WTC11 (cell line): ENCODE results near the gene FGF22. TPM values are rescaled to one million over a fixed set of nuclear protein-coding genes. Genes with fewer than 3 reads are reported as not detected.
A peak's percentile ranks its signal among the peaks of the same experiment; 100 is the strongest.
"Not testable (repeated sequence)": the region's sequence is repeated elsewhere in the genome, so short reads cannot be mapped to it uniquely, and the experiment has no call there.

Experiments
- ATAC-seq: fragments of 200-7000 bp; cut with Tn5 transposase; 2 replicates; pipeline ENCODE4 v1.10.0; 2021; ENCODE audit warnings: mild to moderate bottlenecking, moderate library complexity
- CTCF ChIA-PET: fragments of 300-600 bp; sonication (Branson Sonifier 250); formaldehyde crosslinking; loops from one replicate; lab custom pipeline; 2021; ENCODE audit warnings: antibody characterized with exemption; lab: Charles Lee
- POLR2A ChIA-PET: fragments of 350-600 bp; sonication (Branson Sonifier 250); formaldehyde crosslinking; loops from one replicate; lab custom pipeline; 2021; ENCODE audit warnings: antibody characterized with exemption; lab: Charles Lee
- DNase-seq: peaks from one replicate; pipeline ENCODE4 v3.0.0; 2021; ENCODE audit warnings: low spot score
- H3K27ac Mint-ChIP-seq: 2 replicates; pipeline ENCODE4 v1.8.0; 2021; ENCODE audit warnings: mixed read lengths
- H3K27me3 Mint-ChIP-seq: 2 replicates; pipeline ENCODE4 v1.8.0; 2021; ENCODE audit warnings: low read depth, mild to moderate bottlenecking, moderate library complexity, mixed read lengths
- H3K36me3 Mint-ChIP-seq: 2 replicates; pipeline ENCODE4 v1.8.0; 2021; ENCODE audit warnings: mixed read lengths
- H3K4me1 Mint-ChIP-seq: 2 replicates; pipeline ENCODE4 v1.8.0; 2022; ENCODE audit warnings: mixed read lengths
- H3K4me3 Mint-ChIP-seq: 2 replicates; pipeline ENCODE4 v1.8.0; 2021; ENCODE audit warnings: mild to moderate bottlenecking, moderate library complexity, mixed read lengths
- H3K9me3 Mint-ChIP-seq: 2 replicates; pipeline ENCODE4 v1.8.0; 2021; ENCODE audit warnings: mixed read lengths
- AFF4 ChIP-seq: sonication (generic); formaldehyde crosslinking; IDR thresholded peaks from 2 replicates; pipeline ENCODE4 v1.8.1; 2023; ENCODE audit warnings: mild to moderate bottlenecking, missing genetic modification reagents, borderline replicate concordance
- ATF3 ChIP-seq: sonication (generic); formaldehyde crosslinking; conservative IDR thresholded peaks from 2 replicates; pipeline ENCODE4 v1.8.1; 2022; ENCODE audit warnings: mild to moderate bottlenecking, missing genetic modification reagents
- CTCF ChIP-seq: fragments of 200-600 bp; IDR thresholded peaks from 2 replicates; pipeline ENCODE4 v1.8.0; 2022; ENCODE audit warnings: antibody characterized with exemption
- FOXP1 ChIP-seq: sonication (generic); formaldehyde crosslinking; IDR thresholded peaks from 2 replicates; pipeline ENCODE4 v1.8.0; 2022; ENCODE audit warnings: missing genetic modification reagents, mild to moderate bottlenecking, moderate library complexity, borderline replicate concordance
- MAX ChIP-seq: sonication (generic); formaldehyde crosslinking; IDR thresholded peaks from 2 replicates; pipeline ENCODE4 v1.8.0; 2022; ENCODE audit warnings: mild to moderate bottlenecking, missing genetic modification reagents
- MXD4 ChIP-seq: fragments of 250-450 bp; sonication (Bioruptor Pico); IDR thresholded peaks from 2 replicates; pipeline ENCODE4 v1.8.0; 2021; ENCODE audit warnings: mild to moderate bottlenecking, moderate library complexity, borderline replicate concordance
- PREB ChIP-seq: sonication (generic); formaldehyde crosslinking; IDR thresholded peaks from 2 replicates; pipeline ENCODE4 v1.8.1; 2022; ENCODE audit warnings: mild to moderate bottlenecking, missing genetic modification reagents, moderate library complexity, borderline replicate concordance
- RELA ChIP-seq: sonication (generic); formaldehyde crosslinking; IDR thresholded peaks from 2 replicates; pipeline ENCODE4 v1.8.1; 2022; ENCODE audit warnings: missing genetic modification reagents, mild to moderate bottlenecking, borderline replicate concordance
- USF2 ChIP-seq: sonication (generic); formaldehyde crosslinking; IDR thresholded peaks from 2 replicates; pipeline ENCODE4 v1.8.1; 2023; ENCODE audit warnings: mild to moderate bottlenecking, missing genetic modification reagents, moderate library complexity
- ZNF138 ChIP-seq: sonication (generic); formaldehyde crosslinking; conservative IDR thresholded peaks from 2 replicates; pipeline ENCODE4 v1.8.1; 2022; ENCODE audit warnings: mild to moderate bottlenecking, moderate library complexity, missing genetic modification reagents
- ZNF232 ChIP-seq: sonication (generic); formaldehyde crosslinking; IDR thresholded peaks from 2 replicates; pipeline ENCODE4 v1.8.0; 2022; ENCODE audit warnings: mild to moderate bottlenecking, missing genetic modification reagents
- ZNF396 ChIP-seq: fragments of 250-450 bp; sonication (Bioruptor Pico); IDR thresholded peaks from 2 replicates; pipeline ENCODE4 v1.8.0; 2021; ENCODE audit warnings: mild to moderate bottlenecking, moderate library complexity, borderline replicate concordance
- total RNA-seq: library from RNA; stranded (reverse); gene quantifications from 3 replicates; pipeline ENCODE4 v1.2.3, GENCODE V29; 2021

Gene FGF22
- total RNA-seq, 1 experiment from 2014 or later, result 1.6 TPM

GRCh38 chr19:664913-665443 lies 25.3 kb downstream of the FGF22 start (continued):
- TF ChIP-seq ZNF232 (CRISPR knock-in tag) (0 out of 2 replicates have a peak, but pooled peaks have one; percentile 29), PREB (CRISPR knock-in tag) (no peak)

GRCh38 chr19:666985-667573 lies 27.4 kb downstream of the FGF22 start:
- DNase-seq, H3K4me1 Mint-ChIP-seq, CTCF ChIA-PET, POLR2A ChIA-PET, H3K36me3 Mint-ChIP-seq, H3K4me3 Mint-ChIP-seq, ATAC-seq, H3K9me3 Mint-ChIP-seq, H3K27ac Mint-ChIP-seq: not testable (repeated sequence)
- peaks cover 29% of the 10 kb centered on the region for H3K27me3 Mint-ChIP-seq

- H3K36me3 Mint-ChIP-seq, H3K4me1 Mint-ChIP-seq, ATAC-seq, DNase-seq, POLR2A ChIA-PET, H3K4me3 Mint-ChIP-seq, H3K27ac Mint-ChIP-seq, H3K9me3 Mint-ChIP-seq: not testable (repeated sequence)
- CTCF ChIA-PET, result interaction anchor here (2.6 kb wide), 1 partner anchor 73 kb away, joined by 13 read pairs; no protein-coding TSS in a partner anchor
- peaks cover 31% of the 10 kb centered on the region for H3K27me3 Mint-ChIP-seq
Observed at GRCh38 chr19:668675-669434, 29.2 kb downstream of the FGF22 start.

- TF ChIP-seq ZNF138 (CRISPR knock-in tag) (no peak), RELA (no peak), CTCF (0 out of 2 replicates have a peak, but pooled peaks have one; percentile 12), ZNF396 (no peak), MAX (no peak)
- CTCF ChIA-PET, result interaction anchor here (0.5 to 2.6 kb wide), 15 partner anchors 10 to 115 kb away, joined by 3 to 22 read pairs (median 4); partner anchors contain the start of gene PALM
- Mint-ChIP-seq H3K27ac (no peak overlapping the region), H3K36me3 (no peaks in the 10 kb centered on the region), H3K4me3 (no peak overlapping the region), H3K27me3 (peaks cover 31% of the 10 kb centered on the region), H3K9me3 (peaks cover 9% of the 10 kb centered on the region), H3K4me1 (no peaks in the 10 kb centered on the region)
- DNase-seq, result peak; percentile 54
- POLR2A ChIA-PET, result interaction anchor here (0.5 kb wide), 1 partner anchor 9 kb away, joined by 3 read pairs; no protein-coding TSS in a partner anchor
- peak; percentile 86 for ATAC-seq
Observed at GRCh38 chr19:670609-671075, 31.0 kb downstream of the FGF22 start.

GRCh38 chr19:674282-675151 lies 34.8 kb downstream of the FGF22 start:
- Mint-ChIP-seq H3K27ac (no peak overlapping the region), H3K4me3 (no peak overlapping the region), H3K9me3 (no peaks in the 10 kb centered on the region), H3K4me1 (no peaks in the 10 kb centered on the region), H3K27me3 (peaks cover 27% of the 10 kb centered on the region), H3K36me3 (no peaks in the 10 kb centered on the region)
- CTCF ChIA-PET, result interaction anchor here (0.6 to 2.1 kb wide), 4 partner anchors 9 to 67 kb away, joined by 4 to 8 read pairs (median 6); no protein-coding TSS in a partner anchor
- ATAC-seq (no peak), DNase-seq (no peak)
- POLR2A ChIA-PET, result no interaction called here
- TF ChIP-seq ATF3 (CRISPR knock-in tag) (no peak), USF2 (CRISPR knock-in tag) (no peak), FOXP1 (CRISPR knock-in tag) (no peak), AFF4 (no peak), MXD4 (CRISPR knock-in tag) (no peak)
